Activated CD4-positive, alpha-beta T cell treated with anti-CD3 and anti-CD28 coated beads, Interleukin-2, amount 50 U/mL, for 1 hour (primary cell): ENCODE measurements around the gene NR0B2.
"Not testable (repeated sequence)": the region's sequence is repeated elsewhere in the genome, so short reads cannot be mapped to it uniquely, and the experiment has no call there.

Experiments
- DNase-seq: peaks from one replicate; pipeline ENCODE4 v3.0.0-alpha.2; 2020

Gene NR0B2, protein sequence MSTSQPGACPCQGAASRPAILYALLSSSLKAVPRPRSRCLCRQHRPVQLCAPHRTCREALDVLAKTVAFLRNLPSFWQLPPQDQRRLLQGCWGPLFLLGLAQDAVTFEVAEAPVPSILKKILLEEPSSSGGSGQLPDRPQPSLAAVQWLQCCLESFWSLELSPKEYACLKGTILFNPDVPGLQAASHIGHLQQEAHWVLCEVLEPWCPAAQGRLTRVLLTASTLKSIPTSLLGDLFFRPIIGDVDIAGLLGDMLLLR

DNA sequence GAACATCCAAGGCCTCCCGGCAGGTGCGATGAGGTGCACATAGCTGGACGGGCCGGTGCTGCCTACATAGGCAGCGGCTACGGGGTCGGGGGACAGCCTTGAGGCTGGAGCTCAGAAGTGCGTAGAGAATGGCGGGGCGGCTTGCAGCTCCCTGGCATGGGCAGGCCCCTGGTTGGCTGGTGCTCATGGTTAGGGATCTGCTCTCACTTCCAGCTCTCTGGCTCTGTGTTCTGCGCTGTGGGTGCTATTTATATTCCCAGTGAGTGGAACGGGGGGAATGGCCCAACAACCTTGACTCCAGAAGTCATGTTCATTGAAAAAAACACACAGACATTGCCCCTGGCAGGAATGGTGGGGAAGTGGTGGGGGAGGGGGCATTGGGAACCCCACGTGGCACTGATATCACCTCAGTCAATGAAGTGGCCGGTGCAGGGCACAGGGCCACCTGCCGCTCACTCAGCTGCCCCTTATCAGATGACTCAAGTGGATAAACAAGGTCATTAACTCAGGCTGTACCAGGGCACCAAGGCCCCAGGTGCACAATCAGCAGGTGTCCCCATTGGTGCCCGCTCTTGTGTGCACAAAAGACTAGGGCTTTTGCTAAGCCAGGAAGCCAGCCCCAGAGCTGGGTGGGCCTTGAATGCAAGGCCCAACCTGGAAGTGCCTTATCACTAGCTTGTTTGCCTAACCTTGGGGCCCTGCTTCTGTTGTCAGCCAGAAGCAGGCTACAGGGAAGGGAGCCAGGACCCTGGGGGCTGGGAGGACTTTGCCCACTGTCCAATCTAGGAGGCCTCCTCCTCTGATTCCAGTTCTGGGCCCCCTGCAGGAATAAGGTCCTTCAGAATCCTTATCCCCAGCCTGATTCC lies at the start of gene NR0B2:
NR0B2 (minus strand) TSS at position 222 of the 866 bp plus-strand sequence; CDS start at position 187, 35 bp downstream.
- no peak for DNase-seq

DNA sequence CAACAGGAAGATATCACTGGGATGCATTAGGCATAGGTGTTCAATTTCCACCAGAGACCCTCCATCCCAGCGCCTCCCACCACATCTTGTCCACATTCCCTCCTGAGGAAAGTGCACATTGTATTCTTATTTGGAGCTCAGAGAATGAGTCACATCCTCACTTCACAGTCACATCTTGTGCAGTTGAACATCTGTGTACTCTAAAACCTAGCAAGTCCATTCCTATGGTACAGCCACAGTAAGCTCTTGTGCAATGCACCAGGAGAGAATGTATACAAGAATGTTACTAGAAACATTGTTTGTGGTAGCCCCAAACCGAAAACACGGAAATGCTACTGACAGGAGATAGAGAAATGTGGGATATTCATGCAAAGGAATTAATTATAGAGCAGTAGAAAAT lies 48.1 kb upstream of the NR0B2 start:
- DNase-seq = no peak

DNA sequence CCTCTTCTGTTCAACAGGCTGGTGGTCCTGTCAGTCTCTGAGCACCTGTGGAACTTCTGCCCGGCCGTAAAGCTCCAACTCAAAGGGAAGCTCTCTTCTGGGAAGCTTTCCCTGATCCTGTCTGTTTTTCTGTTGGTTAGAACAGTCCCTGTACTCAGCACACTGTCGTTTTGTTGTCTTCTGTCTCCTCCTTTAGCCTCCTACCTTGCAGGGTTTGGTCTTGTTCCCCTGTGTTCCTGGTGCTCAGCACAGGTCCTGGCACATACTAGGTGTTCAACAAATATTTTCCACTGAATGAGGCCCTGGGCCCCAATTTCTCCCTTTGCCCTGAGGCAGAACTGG lies 46.8 kb upstream of the NR0B2 start:
- no peak for DNase-seq

DNA sequence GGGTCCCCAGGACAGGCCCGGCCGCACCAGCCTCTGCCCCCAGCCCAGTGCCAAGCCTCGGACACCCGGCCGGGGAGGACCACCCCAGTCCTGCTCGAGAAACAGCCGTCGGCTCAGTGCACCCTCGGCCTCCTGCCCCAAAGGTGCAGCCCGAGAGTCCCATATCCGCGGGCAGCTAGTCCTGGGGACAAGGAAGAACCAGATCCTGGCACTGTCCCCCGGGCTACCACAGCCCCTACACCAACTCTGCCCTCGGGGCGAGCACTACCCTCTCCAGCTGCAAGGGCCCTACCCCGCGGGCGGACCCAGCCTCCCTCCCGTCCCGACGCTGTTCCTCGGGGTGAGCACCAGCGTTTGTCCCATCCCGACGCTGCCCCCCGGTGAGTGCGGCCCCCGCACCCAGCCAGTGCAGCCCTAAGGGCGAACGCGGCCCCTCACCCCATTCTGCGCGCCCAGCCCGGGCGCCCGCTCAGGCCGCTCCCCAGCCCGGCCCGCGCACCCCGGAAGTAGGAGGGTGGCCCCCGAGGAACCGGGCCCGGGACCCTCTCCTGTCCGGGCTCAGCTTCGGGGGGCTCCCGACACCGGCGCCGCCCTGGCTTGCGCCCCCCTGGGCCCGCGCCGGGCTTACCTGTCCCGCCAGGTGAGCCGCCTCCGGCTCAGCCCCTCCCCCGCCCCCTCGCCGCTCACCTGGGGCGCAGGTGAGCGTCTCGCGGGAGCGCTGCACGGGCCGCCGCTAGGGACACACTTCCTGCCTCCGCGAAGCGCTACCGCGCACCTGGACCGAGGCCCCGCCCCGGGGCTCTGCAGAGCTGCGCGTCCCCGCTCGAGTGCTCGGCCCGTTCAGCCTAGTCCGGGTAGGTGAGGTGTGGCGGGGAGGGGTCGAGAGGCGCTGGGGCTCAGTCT lies 46.2 kb upstream of the NR0B2 start, which contains the start of gene KDF1:
KDF1 (minus strand) TSS at position 747 of the 903 bp plus-strand sequence. CDS start 8,088 bp downstream, outside the sequence.
- DNase-seq = peak; percentile 64

DNA sequence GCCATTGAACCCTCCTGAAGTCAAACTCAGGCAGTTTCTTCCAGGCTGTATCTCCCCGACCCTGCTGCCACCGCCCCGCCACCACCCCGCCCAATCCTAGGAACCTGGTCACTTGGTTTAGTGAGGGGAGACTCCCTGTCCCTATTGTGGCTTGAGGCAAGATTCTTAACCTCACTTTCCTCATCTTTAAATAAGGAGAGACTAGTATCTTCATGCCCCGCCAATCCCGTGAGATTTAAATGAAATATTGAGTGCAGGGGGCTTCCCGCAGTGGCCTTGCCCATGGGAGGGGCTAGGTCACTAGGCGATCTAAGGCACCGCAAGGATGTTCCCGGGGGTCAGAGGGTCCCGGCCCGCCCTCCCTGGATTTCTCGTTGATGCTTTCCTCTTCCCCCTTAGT lies 45.5 kb upstream of the NR0B2 start:
- no peak for DNase-seq

DNA sequence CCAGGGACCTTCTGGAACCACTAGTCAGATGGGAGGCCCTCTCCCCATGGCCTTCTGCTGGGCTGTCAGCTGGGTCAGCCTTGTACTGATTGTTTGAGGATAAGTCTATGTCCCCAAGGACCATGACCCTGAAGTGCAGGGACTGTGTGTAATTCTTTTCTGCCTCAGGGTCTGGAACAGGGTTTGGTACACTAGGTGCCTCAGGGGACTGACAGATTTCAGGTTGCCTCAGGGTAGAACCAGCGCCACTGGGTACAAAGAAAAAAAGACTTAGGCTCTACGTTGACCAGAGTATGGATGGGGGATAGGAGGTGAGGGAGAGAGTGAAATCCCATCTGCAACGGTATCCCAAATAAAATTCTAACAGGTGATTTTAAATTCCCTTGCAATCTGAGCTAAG lies 43.5 kb upstream of the NR0B2 start:
- DNase-seq = no peak

DNA sequence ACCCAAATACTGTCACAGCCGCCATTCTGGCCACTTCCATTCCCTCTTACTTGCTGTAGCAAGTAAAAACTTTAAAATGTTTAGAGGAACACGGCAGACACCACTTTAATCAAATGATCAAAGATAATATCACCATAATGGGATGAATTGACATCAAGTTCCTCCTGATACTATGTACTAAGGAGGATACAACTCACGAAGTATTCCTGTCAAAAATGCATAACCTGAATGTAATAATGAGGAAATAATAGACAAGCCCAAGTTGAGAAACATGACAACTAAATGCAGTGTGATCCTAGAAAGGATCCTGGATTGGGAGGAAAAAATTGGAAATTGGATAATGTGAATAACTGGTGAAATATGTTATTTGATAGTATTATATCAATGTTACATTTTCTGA lies 42.5 kb upstream of the NR0B2 start:
- DNase-seq = no peak

DNA sequence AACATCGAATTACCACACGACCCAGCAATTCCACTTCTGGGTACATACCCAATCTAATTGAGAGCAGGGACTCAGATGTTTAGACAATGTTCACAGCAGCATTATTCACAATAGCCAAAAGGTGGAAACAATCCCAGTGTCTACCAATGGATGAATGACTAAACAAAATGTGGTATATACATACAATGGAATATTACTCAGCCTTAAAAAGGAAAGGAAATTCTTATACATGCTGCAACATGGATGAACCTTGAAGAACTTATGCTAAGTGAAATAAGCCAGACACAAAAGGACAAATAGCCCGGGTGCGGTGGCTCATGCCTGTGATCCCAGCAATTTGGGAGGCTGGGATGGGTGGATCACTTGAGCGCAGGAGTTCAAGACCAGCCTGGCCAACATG lies 39.6 kb upstream of the NR0B2 start:
- no peak for DNase-seq

DNA sequence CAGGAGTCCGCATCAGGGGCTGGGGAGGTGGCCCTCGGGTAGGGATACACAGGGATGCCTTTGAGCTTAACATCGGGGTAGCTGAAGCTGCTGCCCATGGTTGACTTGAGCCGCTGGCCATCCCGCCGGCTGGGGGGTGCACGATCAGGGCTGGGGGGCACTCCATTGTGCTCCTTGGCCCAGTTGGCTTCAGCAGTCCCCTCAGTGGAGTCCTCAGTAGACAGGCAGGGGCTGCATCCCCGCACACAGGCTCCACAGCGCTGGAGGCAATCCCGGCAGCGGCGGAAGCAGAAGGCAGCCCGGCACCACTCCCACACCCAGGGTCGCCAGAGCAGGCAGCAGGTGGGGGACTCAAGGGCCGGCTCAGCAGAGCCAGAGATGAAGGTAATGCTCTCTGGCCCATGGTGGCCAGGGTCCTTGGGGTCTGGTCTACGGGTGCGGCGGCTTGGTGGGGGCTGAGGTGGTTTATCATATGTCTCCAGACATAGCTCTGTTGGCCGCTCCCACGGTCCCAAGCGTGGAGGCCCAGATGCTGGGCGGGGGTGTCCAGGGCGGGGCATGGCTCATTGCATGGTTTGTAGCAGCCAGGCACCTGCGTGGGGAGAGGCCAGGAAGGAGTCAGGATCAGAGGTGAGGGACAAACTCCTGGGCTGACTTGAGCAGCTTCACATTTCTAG lies 38.2 kb upstream of the NR0B2 start:
- no peak for DNase-seq

DNA sequence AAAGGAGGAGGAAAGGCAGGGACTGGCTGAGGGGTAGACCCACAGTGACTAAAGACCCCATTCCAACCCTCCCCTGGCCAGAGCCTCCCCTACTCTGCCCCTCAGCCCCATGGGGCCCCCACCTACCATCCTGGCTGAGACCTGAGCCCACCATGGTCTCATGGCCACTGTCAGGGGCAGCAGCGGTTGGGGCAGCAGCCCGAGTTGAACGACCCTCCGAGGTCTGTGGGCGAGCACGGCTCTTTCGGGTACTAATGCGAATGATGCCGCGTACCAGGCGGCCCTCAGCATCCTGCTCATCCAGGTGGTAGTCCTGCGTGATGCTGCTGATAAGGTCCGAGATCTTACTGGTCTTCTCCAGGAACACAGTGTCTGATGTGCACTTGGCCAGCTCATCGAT lies 37.4 kb upstream of the NR0B2 start:
- no peak for DNase-seq

DNA sequence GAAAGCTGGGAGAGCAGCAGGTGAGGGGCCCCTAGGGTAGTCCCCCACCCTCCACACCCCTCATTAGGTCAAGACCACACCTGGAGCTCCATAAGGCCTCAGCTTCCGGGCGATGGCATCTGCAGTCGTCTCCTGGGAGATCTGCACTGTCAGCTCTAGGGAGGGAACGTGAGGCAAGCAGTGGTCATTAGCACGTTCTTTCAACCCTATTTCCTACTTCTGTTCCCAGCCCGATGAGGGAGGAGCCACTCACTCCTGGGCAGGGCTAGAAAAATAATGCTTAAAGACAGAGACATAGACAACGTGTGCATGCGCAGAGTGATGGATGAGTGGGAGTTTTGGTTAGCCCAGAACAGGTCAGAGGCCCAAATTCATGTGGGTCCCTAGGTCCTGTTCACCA lies 36.8 kb upstream of the NR0B2 start:
- no peak for DNase-seq

DNA sequence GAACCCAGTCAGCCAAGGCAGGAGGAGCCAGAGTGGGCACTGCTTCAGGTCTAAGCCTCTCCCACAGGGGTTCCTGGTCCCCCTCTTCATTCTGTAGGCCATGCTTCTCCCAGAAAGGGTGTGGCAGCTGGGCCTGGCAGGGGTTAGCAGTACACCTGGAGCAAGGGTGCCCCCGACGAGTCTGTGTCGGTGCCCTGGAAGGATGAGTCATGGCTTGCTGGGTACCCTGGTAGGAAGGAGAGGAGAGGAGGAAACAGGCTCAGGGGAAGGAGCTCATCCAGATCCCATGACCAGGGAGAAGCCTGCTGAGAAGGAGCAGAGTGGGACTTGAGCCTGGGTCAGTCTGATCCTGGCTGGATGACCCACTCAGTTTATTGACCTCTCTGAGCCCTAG lies 36.1 kb upstream of the NR0B2 start:
- no peak for DNase-seq

DNA sequence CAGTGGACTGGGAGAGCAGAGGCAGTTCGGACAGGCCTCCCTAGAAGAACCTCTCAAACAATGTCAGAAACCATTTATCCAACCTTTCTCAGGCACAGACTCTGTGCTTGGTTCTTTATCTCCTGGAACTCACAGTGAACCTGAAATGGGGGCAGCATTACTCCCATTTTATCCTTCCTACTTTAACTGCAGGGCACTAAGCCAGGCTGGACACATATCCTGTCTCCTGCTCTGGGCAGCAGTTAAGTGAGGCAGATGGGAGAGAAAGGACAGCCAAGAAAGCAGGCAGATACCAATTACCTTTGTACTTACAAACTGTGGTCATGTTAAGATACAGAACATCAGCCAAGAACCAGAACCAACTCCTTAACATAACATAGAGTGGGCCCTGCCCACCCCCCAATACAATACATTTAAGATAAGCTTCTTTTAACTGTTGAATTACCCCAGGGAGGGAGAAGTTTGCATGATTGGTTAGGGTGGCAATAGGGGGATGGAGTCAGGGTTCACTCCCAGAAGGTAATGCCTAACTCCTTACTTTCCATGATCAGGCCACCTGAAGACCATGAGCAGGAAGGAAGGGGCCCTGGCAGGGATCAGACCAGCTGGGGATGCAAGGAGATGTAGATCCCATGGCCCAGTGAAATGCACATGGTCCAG lies 35.6 kb upstream of the NR0B2 start:
- no peak for DNase-seq

DNA sequence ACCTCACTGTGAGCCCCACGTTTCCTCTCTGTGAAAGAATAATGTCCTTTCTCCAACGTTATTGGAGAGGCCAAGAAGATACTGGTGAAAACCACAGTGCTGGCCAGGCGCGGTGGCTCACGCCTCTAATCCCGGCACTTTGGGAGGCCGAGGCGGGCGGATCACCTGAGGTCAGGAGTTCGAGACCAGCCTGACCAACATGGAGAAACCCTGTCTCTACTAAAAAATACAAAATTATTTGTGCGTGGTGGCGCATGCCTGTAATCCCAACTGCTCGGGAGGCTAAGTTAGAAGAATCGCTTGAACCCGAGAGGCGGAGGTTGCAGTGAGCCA lies 34.9 kb upstream of the NR0B2 start:
- DNase-seq = not testable (repeated sequence)

DNA sequence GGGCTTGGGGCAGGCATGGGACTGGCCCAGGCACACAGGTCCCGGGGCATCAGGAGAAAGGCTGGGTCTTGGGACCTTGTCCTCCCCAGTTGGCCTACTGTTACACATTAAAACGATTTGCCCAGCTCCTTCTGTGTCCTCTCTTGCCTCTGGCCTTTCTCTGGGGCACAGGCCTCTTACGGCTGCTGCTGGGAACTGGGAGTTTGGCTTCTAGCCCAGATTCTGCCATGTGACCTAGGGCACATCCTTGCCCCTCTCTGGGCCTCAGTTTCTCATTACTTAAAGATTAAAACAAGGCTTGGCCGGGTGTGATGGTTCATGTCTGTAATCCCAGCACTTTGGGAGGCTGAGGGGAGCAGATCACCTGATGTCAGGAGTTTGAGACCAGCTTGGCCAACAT lies 32.5 kb upstream of the NR0B2 start:
- no peak for DNase-seq

DNA sequence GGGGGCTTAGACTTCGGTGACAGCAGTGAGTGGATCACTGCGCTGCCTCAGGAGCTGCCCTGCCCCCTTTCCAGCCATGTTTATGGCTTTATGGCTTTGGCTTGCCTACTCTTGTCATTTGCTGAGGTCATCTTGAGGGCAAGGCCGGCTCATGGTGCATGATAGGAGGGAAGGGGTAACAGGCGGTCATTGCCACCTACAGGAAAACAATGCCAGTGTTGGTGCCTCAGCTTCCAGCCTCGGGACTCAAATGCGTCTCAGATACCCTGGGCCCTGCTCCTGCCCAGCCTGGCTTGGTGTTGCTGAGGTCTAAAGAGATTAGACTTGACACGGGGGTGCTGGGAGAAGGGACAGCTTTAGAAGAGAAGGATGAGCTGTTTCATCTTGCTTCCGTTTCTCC lies 32.0 kb upstream of the NR0B2 start:
- no peak for DNase-seq

DNA sequence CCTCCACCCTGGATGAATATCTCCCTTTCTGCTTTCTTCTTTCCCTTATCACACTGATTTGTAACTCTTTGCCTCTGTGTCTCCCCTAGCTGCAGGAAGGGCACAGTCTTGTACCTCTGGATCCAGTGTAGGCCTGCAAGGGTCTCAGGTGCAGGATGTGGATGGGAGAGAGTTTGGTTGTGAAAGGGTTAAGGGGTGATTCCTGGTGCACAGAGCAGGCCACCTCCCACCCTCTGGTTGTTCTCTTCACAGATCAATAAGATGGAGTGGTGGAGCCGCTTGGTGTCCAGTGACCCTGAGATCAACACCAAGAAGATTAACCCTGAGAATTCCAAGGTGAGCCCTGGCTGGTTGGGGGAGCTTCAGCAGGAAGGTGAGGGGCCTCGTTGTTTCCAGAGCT lies 31.4 kb upstream of the NR0B2 start:
- no peak for DNase-seq

DNA sequence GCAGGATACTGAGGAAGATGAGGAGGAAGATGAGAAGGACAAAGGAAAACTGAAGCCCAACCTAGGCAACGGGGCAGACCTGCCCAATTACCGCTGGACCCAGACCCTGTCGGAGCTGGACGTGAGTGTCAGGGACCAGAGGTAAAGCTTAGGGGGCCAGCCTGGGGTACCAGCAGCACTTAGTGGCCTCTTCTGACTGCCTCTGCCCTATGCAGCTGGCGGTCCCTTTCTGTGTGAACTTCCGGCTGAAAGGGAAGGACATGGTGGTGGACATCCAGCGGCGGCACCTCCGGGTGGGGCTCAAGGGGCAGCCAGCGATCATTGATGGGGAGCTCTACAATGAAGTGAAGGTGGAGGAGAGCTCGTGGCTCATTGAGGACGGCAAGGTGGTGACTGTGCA lies 28.9 kb upstream of the NR0B2 start:
- DNase-seq = no peak

DNA sequence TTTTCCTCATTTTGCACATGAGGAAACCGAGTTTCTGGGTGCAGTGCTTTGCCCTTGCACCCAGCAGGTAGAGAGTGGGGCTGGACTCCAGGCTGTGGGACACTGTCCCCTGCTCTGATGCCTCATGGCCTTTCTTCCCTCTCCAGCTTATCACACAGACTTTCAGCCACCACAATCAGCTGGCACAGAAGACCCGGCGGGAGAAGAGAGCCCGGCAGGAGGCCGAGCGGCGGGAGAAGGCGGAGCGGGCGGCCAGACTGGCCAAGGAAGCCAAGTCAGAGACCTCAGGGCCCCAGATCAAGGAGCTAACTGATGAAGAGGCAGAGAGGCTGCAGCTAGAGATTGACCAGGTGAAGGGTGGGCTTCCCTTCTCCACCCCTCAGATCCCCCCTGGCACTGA lies 27.5 kb upstream of the NR0B2 start:
- no peak for DNase-seq

DNA sequence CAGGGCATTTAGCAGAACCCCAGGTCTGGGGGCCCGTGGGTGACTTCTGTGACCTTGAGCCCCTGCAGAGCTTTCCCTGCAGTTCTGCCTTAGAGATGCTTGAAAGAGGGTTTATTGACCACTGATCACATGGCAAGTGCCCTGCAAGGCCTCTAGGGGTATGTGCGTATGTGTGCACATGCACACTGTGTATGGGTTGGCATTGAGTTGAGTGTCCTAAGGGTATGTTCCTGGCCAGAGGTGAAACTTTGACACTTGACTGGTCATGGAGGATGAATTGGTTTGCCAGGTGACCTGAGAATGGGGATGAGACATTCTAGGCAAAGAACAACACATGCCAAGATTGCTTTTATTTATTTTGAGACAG lies 24.9 kb upstream of the NR0B2 start:
- no peak for DNase-seq

DNA sequence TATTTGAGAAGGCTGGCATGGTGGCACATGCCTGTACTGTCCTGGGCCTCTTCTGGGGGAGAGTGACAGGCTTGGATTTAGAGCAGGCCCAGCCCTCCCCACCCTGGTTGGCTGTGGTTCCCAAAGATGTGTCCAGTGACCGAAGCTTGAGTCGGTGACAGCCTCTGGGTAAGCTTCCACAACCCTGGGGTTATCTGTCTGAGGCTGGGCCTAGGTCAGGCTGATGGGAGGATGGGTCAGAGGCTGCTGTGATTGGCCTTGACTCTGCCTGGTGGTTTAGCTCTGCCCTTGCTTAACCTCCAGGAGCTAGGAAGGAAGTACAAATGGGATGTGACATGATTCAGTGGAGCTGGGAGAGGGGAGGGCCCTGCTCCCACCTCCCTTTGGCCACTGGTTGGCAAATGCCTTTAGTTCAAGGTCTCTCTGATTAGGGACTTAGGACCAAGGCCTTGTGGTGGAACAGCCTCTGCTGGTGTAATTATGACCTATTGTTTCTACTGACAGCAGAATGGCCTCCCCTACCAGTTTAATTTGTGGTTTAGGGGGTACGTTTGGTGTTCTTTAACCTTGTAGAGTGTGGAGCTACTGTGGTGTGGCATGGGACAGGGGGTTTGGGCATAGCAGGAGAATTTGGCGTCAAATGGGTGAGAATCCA lies 24.4 kb upstream of the NR0B2 start:
- no peak for DNase-seq

DNA sequence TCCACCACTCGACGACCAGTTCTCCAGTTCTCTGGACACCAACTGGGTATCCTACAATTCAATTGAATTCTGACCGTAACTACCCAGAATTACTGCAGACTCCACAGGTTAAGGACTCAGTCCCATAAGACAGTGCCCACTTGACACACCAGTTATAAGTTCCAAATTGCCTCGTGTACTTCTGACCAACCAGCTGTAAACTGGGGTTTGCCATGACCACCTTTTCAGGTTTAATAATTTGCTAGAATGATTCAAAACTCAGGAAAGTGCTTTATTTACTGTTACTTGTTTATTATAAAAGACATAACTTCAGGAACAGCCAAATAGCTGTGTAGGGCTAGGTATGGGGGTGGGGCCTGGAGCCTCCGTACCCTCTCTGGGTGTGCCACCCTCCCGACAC lies 23.0 kb upstream of the NR0B2 start:
- no peak for DNase-seq
